CD14-positive monocyte (primary cell): ENCODE measurements around the gene CCDC167. TPM values are rescaled to one million over a fixed set of nuclear protein-coding genes. Genes with fewer than 3 reads are reported as not detected.

ENCODE experiments used
- DNase-seq, 3 donors: peaks; one replicate each; pipeline ENCODE4 v3.0.0-alpha.2; 2011 to 2022
- H2AFZ ChIP-seq: 2 replicates; pipeline ENCODE4 v1.6.0; 2012; ENCODE audit warnings: mild to moderate bottlenecking, low read depth, low read length, inconsistent platforms; ENCODE audit not compliant: insufficient read depth, poor library complexity, severe bottlenecking
- H3K27ac ChIP-seq, 2 donors: 1 replicate in 1 of 2; 2 replicates in 1 of 2; pipeline ENCODE4 v1.5.1; 2012 to 2013; ENCODE audit warnings: low read length in 2 of 2, control low read depth in 1 of 2, inconsistent platforms in 1 of 2, low read depth in 1 of 2, mild to moderate bottlenecking in 1 of 2
- H3K27me3 ChIP-seq, 2 donors: one replicate each; pipeline versions ENCODE4 v1.6.0 to v1.6.1; 2011 to 2013; ENCODE audit warnings: low read length in 2 of 2; ENCODE audit not compliant: control insufficient read depth in 2 of 2, insufficient read depth in 2 of 2
- H3K36me3 ChIP-seq, 2 donors: replicated peaks in 1 of 2; 1 replicate in 1 of 2; 2 replicates in 1 of 2; pipeline versions ENCODE4 v1.5.1 to v1.6.1; 2012 to 2013; ENCODE audit warnings: low read length in 2 of 2, control low read depth in 1 of 2, inconsistent platforms in 1 of 2, mild to moderate bottlenecking in 1 of 2; ENCODE audit not compliant: insufficient read depth in 2 of 2, control insufficient read depth in 1 of 2
- H3K4me1 ChIP-seq, 2 donors: 1 replicate in 1 of 2; 2 replicates in 1 of 2; pipeline versions ENCODE4 v1.5.1 to v1.6.1; 2012 to 2013; ENCODE audit warnings: low read length in 2 of 2, control low read depth in 1 of 2, inconsistent platforms in 1 of 2, mild to moderate bottlenecking in 1 of 2, moderate library complexity in 1 of 2; ENCODE audit not compliant: insufficient read depth in 2 of 2, control insufficient read depth in 1 of 2
- H3K4me2 ChIP-seq: replicated peaks from 2 replicates; pipeline ENCODE3; 2012; ENCODE audit warnings: low read length, moderate library complexity, mild to moderate bottlenecking; ENCODE audit not compliant: poor library complexity, severe bottlenecking; ENCODE audit errors: extremely low read depth
- H3K4me3 ChIP-seq, 3 experiments: fragments of 200-600 bp in 1 of 3; sonication (generic) in 1 of 3; replicated peaks in 1 of 3; 1 replicate in 2 of 3; 2 replicates in 1 of 3; pipeline ENCODE4 v1.5.1; 2011 to 2013; ENCODE audit warnings: low read length in 3 of 3, mild to moderate bottlenecking in 3 of 3, control low read depth in 2 of 3, low read depth in 2 of 3, inconsistent platforms in 1 of 3, moderate library complexity in 1 of 3
- H3K79me2 ChIP-seq: 2 replicates; pipeline ENCODE4 v1.6.0; 2012; ENCODE audit warnings: mild to moderate bottlenecking, control low read depth, inconsistent platforms, low read length, moderate library complexity; ENCODE audit not compliant: insufficient read depth
- H3K9ac ChIP-seq: 2 replicates; pipeline ENCODE4 v1.6.0; 2017; ENCODE audit warnings: low read length, mild to moderate bottlenecking; ENCODE audit not compliant: insufficient read depth, poor library complexity, severe bottlenecking
- H3K9me3 ChIP-seq, 2 donors: replicated peaks in 1 of 2; 1 replicate in 1 of 2; 2 replicates in 1 of 2; pipeline versions ENCODE4 v1.5.1 to v1.6.1; 2012 to 2013; ENCODE audit warnings: low read length in 2 of 2, control low read depth in 1 of 2; ENCODE audit not compliant: control insufficient read depth in 1 of 2, insufficient read depth in 1 of 2
- H4K20me1 ChIP-seq: 2 replicates; pipeline ENCODE4 v1.6.0; 2012; ENCODE audit warnings: mild to moderate bottlenecking, low read length, control low read depth, moderate library complexity; ENCODE audit not compliant: insufficient read depth
- H3K27ac Mint-ChIP-seq, 7 donors: one replicate each; pipeline ENCODE4 v1.8.0; 2020; ENCODE audit warnings: mild to moderate bottlenecking in 7 of 7, mixed read lengths in 7 of 7, moderate library complexity in 6 of 7, inconsistent platforms in 2 of 7
- H3K27me3 Mint-ChIP-seq, 3 donors: one replicate each; pipeline ENCODE4 v1.8.0; 2021 to 2022; ENCODE audit warnings: low read depth in 3 of 3, mild to moderate bottlenecking in 3 of 3, mixed read lengths in 3 of 3, moderate library complexity in 3 of 3, inconsistent platforms in 1 of 3
- H3K36me3 Mint-ChIP-seq, 2 donors: one replicate each; pipeline ENCODE4 v1.8.0; 2020; ENCODE audit warnings: mixed read lengths in 2 of 2, inconsistent platforms in 1 of 2, mild to moderate bottlenecking in 1 of 2
- H3K4me1 Mint-ChIP-seq: one replicate; pipeline ENCODE4 v1.8.0; 2020; ENCODE audit warnings: mild to moderate bottlenecking, mixed read lengths
- H3K4me3 Mint-ChIP-seq, 2 donors: one replicate each; pipeline ENCODE4 v1.8.0; 2020; ENCODE audit warnings: mild to moderate bottlenecking in 2 of 2, mixed read lengths in 2 of 2, moderate library complexity in 1 of 2
- H3K9me3 Mint-ChIP-seq, 7 donors: one replicate each; pipeline ENCODE4 v1.8.0; 2020 to 2022; ENCODE audit warnings: mixed read lengths in 7 of 7, mild to moderate bottlenecking in 6 of 7, moderate library complexity in 6 of 7, inconsistent platforms in 2 of 7
- WGBS: methylation state at CpG from one replicate; pipeline ENCODE4 v1.1.5; 2013; ENCODE audit warnings: missing lambda C conversion rate; ENCODE audit not compliant: insufficient coverage; 5-methylcytosine and 5-hydroxymethylcytosine counted together
- intact Hi-C, 2 donors: fragments of 100-400 bp; cut with micrococcal nuclease; formaldehyde crosslinking; loops; one replicate each; pipeline versions ENCODE4 v1.15.0 to v1.15.1; 2023
- polyA plus RNA-seq, 3 donors: library from polyadenylated mRNA; depleted of rRNA in 1 of 3; unstranded in 2 of 3; stranded (reverse) in 1 of 3; fragments of 300-500 nt in 2 of 3; fragments of >200 nt in 1 of 3; fragmentation: Illumina TruSeq in 2 of 3; gene quantifications; 1 replicate in 2 of 3; 2 replicates in 1 of 3; pipeline ENCODE4 v1.2.3, GENCODE V29; 2012 to 2021
- TF ChIP-seq, protein P1 (sequence below): fragments of 200-600 bp; IDR thresholded peaks from one replicate; pipeline ENCODE4 v1.8.0; 2022; ENCODE audit warnings: antibody characterized with exemption, mild to moderate bottlenecking

CCDC167 gene
- polyA plus RNA-seq, 3 donors: 12.5 to 22.9 (median 20.7) TPM

DNA sequence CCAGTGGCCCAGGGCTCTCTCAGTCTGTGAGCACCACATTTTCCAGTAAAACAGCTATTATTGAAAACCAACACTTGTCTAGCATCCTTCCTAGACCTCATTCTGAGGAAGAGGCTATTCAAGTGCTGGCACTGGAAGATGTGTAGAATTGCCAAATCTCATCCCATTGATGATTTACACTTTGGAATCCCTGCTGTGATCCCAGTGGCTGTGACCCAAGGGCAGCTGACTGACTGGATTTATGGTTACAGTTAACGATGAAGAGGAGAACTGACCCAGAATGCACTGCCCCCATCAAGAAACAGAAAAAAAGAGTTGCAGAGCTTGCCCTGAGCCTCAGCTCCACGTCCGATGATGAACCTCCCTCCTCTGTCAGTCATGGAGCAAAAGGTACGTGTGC, 64.3 kb downstream of the CCDC167 start:
- intact Hi-C loops: no loop called here
- H3K4me3 ChIP-seq: no peak overlapping the region
- H3K9ac ChIP-seq: no peak overlapping the region
- H3K36me3 ChIP-seq: peaks cover 36 to 53% of the 10 kb centered on the region in 2 donors
- H3K27ac Mint-ChIP-seq: no peak overlapping the region
- H3K79me2 ChIP-seq: peaks cover 24% of the 10 kb centered on the region
- DNase-seq: no peak
- WGBS: 100% methylated on average over 3 of the region's 4 CpGs
- H3K27ac ChIP-seq: no peak overlapping the region
- no peak overlapping the region for H2AFZ ChIP-seq
- H3K27me3 ChIP-seq: no peaks in the 10 kb centered on the region
- peaks cover 0 to under 1% (median 0%) of the 10 kb centered on the region in 3 donors for H3K27me3 Mint-ChIP-seq
- no peaks in the 10 kb centered on the region for H3K9me3 Mint-ChIP-seq
- H3K4me2 ChIP-seq: no peak overlapping the region
- no peaks in the 10 kb centered on the region for H4K20me1 ChIP-seq
- H3K4me1 Mint-ChIP-seq: peaks cover 22% of the 10 kb centered on the region
- no peaks in the 10 kb centered on the region for H3K9me3 ChIP-seq
- H3K4me3 Mint-ChIP-seq: no peak overlapping the region
- peaks cover 42 to 49% of the 10 kb centered on the region in 2 donors for H3K36me3 Mint-ChIP-seq
- peaks cover 14 to 18% of the 10 kb centered on the region in 2 donors for H3K4me1 ChIP-seq
- TF ChIP-seq, protein P1, sequence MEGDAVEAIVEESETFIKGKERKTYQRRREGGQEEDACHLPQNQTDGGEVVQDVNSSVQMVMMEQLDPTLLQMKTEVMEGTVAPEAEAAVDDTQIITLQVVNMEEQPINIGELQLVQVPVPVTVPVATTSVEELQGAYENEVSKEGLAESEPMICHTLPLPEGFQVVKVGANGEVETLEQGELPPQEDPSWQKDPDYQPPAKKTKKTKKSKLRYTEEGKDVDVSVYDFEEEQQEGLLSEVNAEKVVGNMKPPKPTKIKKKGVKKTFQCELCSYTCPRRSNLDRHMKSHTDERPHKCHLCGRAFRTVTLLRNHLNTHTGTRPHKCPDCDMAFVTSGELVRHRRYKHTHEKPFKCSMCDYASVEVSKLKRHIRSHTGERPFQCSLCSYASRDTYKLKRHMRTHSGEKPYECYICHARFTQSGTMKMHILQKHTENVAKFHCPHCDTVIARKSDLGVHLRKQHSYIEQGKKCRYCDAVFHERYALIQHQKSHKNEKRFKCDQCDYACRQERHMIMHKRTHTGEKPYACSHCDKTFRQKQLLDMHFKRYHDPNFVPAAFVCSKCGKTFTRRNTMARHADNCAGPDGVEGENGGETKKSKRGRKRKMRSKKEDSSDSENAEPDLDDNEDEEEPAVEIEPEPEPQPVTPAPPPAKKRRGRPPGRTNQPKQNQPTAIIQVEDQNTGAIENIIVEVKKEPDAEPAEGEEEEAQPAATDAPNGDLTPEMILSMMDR: no peak

DNA sequence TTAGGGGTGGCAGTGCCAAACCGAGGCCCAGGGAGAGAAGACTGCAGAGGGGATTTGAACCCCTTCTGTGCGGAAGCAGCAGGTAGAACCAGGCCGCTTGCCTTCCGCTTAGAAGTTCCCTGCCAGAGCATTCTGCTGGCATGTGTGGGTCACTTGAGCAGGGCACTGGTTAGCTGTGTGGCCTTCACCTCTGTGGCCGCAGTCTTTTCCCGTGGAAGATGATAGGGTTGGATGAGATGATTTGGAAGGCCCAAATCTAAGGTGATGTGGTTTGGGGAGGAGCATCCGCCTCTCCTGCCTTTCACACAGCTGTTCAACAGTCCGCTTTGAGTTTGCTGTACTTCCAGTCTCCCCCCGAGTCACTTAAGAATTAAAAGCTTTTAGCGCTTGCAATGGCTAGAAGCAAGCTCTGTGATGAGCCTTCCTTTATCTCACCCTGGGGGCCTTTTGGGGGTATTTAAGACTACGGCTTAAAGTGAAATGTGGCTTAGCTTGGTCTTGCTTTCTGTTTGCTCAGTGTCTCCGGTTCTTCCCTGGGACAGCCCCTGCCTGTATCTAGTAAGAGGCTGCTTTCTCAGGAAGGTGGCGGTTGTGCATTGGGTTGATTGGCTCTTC, 65.9 kb downstream of the CCDC167 start:
- H3K79me2 ChIP-seq: peaks cover 24% of the 10 kb centered on the region
- TF ChIP-seq, protein P1: no peak
- H3K4me3 ChIP-seq: peak overlapping the region; percentile 72 to 92 (median 83)
- 14% methylated on average over 8 of the region's 13 CpGs for WGBS
- H3K4me2 ChIP-seq: peak overlapping the region; percentile 89
- peak overlapping the region; percentile 96 for H2AFZ ChIP-seq
- H3K4me1 ChIP-seq: peaks cover 14 to 18% of the 10 kb centered on the region in 2 donors
- peaks cover 0 to 3% (median 0%) of the 10 kb centered on the region in 3 donors for H3K27me3 Mint-ChIP-seq
- H3K9ac ChIP-seq: peak overlapping the region; percentile 94
- H3K4me3 Mint-ChIP-seq: peak overlapping the region; percentile 90 to 93
- DNase-seq: peak; percentile 7 to 23 (median 8)
- H4K20me1 ChIP-seq: no peaks in the 10 kb centered on the region
- no peaks in the 10 kb centered on the region for H3K9me3 ChIP-seq
- H3K9me3 Mint-ChIP-seq: no peaks in the 10 kb centered on the region
- peaks cover 22 to 37% of the 10 kb centered on the region in 2 donors for H3K36me3 ChIP-seq
- H3K27me3 ChIP-seq: no peaks in the 10 kb centered on the region
- peak overlapping the region; percentile 94 to 97 (median 95) for H3K27ac Mint-ChIP-seq
- peak overlapping the region; percentile 90 to 97 for H3K27ac ChIP-seq
- H3K36me3 Mint-ChIP-seq: peaks cover 31 to 36% of the 10 kb centered on the region in 2 donors
- peaks cover 22% of the 10 kb centered on the region for H3K4me1 Mint-ChIP-seq
- intact Hi-C loops: loop anchor here in 1 of 2 donors (5.0 kb wide), 1 partner anchor 69 kb away; no protein-coding TSS in a partner anchor

Other genes starting within 250 kb of the CCDC167 start
- 1 to 10 TPM; 3.9 to 5.0 (median 4.9) TPM for gene TBC1D22B, start 242.1 kb downstream of the CCDC167 start, polyA plus RNA-seq
- under 1 TPM in 2 of 3 donors, not detected in 1; 0.09 to 0.29 TPM for gene TMEM217, start 241.7 kb downstream of the CCDC167 start, polyA plus RNA-seq
- gene RNF8, start 145.9 kb downstream of the CCDC167 start, polyA plus RNA-seq: 1 to 10 TPM; 4.2 to 4.9 (median 4.7) TPM
- 10 to 100 TPM; 12.0 to 32.3 (median 15.3) TPM for gene CMTR1, start 66.7 kb downstream of the CCDC167 start, polyA plus RNA-seq
- gene MDGA1, start 198.0 kb upstream of the CCDC167 start, polyA plus RNA-seq: not detected